Measurements from ENCODE around the gene NF1.

NF1 gene

DNA sequence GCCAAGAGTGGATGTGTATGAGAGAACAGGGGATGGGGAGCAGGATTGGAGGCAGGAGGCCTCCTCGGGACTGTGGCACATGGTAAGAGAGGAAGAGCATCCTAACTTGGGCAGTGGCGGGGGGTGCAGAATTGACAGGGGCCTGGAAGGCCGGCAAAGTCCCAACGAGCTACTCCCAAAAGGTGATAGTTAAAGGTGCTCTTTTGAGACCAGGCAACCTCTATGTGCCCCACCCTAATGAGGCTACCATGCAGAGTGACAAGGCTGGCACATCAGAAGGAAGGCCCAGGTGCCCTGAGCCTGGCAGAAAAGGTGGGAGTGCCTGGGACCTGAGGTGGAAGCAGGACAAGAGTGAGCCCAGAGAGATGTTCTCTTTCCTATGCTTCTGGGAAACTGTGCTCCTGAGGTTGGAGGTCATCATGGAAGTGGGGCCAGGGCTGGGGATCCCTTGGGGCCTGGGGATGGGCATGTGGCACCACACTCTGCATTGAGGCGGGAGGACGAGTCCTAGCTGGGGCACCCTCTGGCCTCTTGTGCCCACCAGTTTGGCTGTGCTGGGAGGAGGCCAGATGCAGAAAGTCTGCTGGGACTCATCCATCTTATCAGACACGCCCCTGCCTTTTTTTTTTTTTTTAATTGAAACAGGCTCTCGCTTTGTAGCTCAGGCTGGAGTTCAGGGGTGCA lies 302.6 kb downstream of the NF1 start:
- Histone ChIP-seq H2AFZ (ENCODE audit: low read depth, low read length, severe bottlenecking) (no peak overlapping the region), H4K20me1 (ENCODE audit: low read depth, low read length) (no peaks in the 10 kb centered on the region), H3K79me2 (ENCODE audit: insufficient read depth, low read length) (no peaks in the 10 kb centered on the region), H3K4me3 (ENCODE audit: insufficient read depth, low read length, poor library complexity, severe bottlenecking) (no peak overlapping the region), H3K9me2 (replicated peaks; ENCODE audit: insufficient read depth, low read length) (no peaks in the 10 kb centered on the region), H3F3A (ENCODE audit: insufficient read depth) (no peaks in the 10 kb centered on the region), H3K27ac (ENCODE audit: low read depth, low read length) (no peak overlapping the region), H3K9ac (ENCODE audit: low read length) (no peak overlapping the region), H3K4me2 (ENCODE audit: low read depth, low read length, poor library complexity, severe bottlenecking) (no peak overlapping the region), H3K27me3 (ENCODE audit: low read length) (0 out of 2 replicates have a peak, but pooled peaks cover 3% of the 10 kb centered on the region), H3K36me3 (ENCODE audit: low read length) (no peaks in the 10 kb centered on the region), H3K9me3 (ENCODE audit: insufficient read depth, low read length) (no peaks in the 10 kb centered on the region)
- TF ChIP-seq, protein P1, sequence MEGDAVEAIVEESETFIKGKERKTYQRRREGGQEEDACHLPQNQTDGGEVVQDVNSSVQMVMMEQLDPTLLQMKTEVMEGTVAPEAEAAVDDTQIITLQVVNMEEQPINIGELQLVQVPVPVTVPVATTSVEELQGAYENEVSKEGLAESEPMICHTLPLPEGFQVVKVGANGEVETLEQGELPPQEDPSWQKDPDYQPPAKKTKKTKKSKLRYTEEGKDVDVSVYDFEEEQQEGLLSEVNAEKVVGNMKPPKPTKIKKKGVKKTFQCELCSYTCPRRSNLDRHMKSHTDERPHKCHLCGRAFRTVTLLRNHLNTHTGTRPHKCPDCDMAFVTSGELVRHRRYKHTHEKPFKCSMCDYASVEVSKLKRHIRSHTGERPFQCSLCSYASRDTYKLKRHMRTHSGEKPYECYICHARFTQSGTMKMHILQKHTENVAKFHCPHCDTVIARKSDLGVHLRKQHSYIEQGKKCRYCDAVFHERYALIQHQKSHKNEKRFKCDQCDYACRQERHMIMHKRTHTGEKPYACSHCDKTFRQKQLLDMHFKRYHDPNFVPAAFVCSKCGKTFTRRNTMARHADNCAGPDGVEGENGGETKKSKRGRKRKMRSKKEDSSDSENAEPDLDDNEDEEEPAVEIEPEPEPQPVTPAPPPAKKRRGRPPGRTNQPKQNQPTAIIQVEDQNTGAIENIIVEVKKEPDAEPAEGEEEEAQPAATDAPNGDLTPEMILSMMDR (IDR thresholded peaks at IDR 0.05; ENCODE audit: insufficient read depth, low read length, poor library complexity, severe bottlenecking) = no peak
- no peak for TF ChIP-seq EZH2phosphoT487 (conservative IDR thresholded peaks at IDR 0.05; ENCODE audit: low read length)

GRCh38 chr17:31398381-31399311 lies 303.9 kb downstream of the NF1 start:
- H3K27ac ChIP-seq (ENCODE audit: low read depth, low read length) = no peak overlapping the region
- H3K4me3 ChIP-seq (ENCODE audit: insufficient read depth, low read length, poor library complexity, severe bottlenecking) = no peak overlapping the region

GRCh38 chr17:31400481-31400950 lies 305.7 kb downstream of the NF1 start:
- Histone ChIP-seq H3K9ac (ENCODE audit: low read length) (no peak overlapping the region), H3K4me2 (ENCODE audit: low read depth, low read length, poor library complexity, severe bottlenecking) (no peak overlapping the region), H3K9me3 (ENCODE audit: insufficient read depth, low read length) (no peaks in the 10 kb centered on the region), H2AFZ (ENCODE audit: low read depth, low read length, severe bottlenecking) (no peak overlapping the region), H3K27ac (ENCODE audit: low read depth, low read length) (no peak overlapping the region), H4K20me1 (ENCODE audit: low read depth, low read length) (no peaks in the 10 kb centered on the region), H3K9me2 (replicated peaks; ENCODE audit: insufficient read depth, low read length) (no peaks in the 10 kb centered on the region), H3F3A (ENCODE audit: insufficient read depth) (no peaks in the 10 kb centered on the region), H3K4me3 (ENCODE audit: insufficient read depth, low read length, poor library complexity, severe bottlenecking) (no peak overlapping the region), H3K27me3 (ENCODE audit: low read length) (0 out of 2 replicates have a peak, but pooled peaks cover 3% of the 10 kb centered on the region), H3K79me2 (ENCODE audit: insufficient read depth, low read length) (no peaks in the 10 kb centered on the region), H3K36me3 (ENCODE audit: low read length) (no peaks in the 10 kb centered on the region)
- TF ChIP-seq, protein P1 (IDR thresholded peaks at IDR 0.05; ENCODE audit: insufficient read depth, low read length, poor library complexity, severe bottlenecking) = no peak
- TF ChIP-seq EZH2phosphoT487 (conservative IDR thresholded peaks at IDR 0.05; ENCODE audit: low read length) = no peak

More at GRCh38 chr17:31398381-31399311, 303.9 kb downstream of the NF1 start:
- no peaks in the 10 kb centered on the region for H3F3A ChIP-seq (ENCODE audit: insufficient read depth)
- H3K27me3 ChIP-seq (ENCODE audit: low read length) = 0 out of 2 replicates have a peak, but pooled peaks cover 3% of the 10 kb centered on the region
- no peak for TF ChIP-seq EZH2phosphoT487 (conservative IDR thresholded peaks at IDR 0.05; ENCODE audit: low read length)
- TF ChIP-seq, protein P1 (IDR thresholded peaks at IDR 0.05; ENCODE audit: insufficient read depth, low read length, poor library complexity, severe bottlenecking) = no peak
- no peaks in the 10 kb centered on the region for H4K20me1 ChIP-seq (ENCODE audit: low read depth, low read length)
- H3K4me2 ChIP-seq (ENCODE audit: low read depth, low read length, poor library complexity, severe bottlenecking) = no peak overlapping the region
- H3K9me2 ChIP-seq (replicated peaks; ENCODE audit: insufficient read depth, low read length) = no peaks in the 10 kb centered on the region
- H3K9me3 ChIP-seq (ENCODE audit: insufficient read depth, low read length) = no peaks in the 10 kb centered on the region
- H3K36me3 ChIP-seq (ENCODE audit: low read length) = no peaks in the 10 kb centered on the region
- H2AFZ ChIP-seq (ENCODE audit: low read depth, low read length, severe bottlenecking) = no peak overlapping the region
- no peak overlapping the region for H3K9ac ChIP-seq (ENCODE audit: low read length)
- no peaks in the 10 kb centered on the region for H3K79me2 ChIP-seq (ENCODE audit: insufficient read depth, low read length)

All from SU-DHL-6 (cell line).